HG03442 (cell line): ENCODE measurements around the gene EIF2B5.
A peak's percentile ranks its signal among the peaks of the same experiment; 100 is the strongest.

Experiments
- ATAC-seq: cut with Tn5 transposase; IDR thresholded peaks from one replicate; pipeline ENCODE4 v1.9.1; 2021; ENCODE audit warnings: mild to moderate bottlenecking, moderate library complexity; ENCODE audit not compliant: unreplicated experiment

Gene EIF2B5

DNA sequence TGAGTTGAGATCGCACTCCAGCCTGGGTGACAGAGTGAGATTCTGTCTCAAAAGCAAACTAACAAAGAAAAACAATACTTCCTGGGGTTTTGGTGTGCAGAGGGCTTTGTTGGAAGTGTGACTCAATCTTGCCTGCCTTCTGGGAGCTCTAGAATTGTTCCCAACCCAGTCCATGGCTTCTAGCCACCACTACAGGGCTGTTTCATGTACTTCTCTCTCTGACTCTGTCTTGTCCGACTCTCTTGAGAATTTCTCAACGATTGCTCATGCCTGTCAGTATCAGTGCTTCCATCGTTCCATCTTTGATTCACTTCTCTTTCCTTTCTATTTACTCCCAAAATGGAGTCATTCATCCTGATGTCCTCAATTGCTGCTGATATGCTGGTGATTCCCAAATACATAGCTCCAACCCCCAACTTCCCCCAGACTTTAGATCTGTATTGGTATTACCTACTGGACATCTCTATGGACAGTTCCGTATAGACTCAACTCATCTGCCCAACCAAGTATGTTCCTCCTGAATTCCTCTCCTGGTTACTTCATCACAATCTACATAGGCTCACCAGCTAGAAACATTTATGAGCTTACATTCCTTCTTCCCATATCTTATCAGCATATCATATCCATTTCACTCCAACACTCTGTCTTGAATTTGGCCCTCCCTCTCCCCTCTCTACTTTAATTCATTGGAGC is 37.7 kb downstream of the EIF2B5 start:
- no peak for ATAC-seq

DNA sequence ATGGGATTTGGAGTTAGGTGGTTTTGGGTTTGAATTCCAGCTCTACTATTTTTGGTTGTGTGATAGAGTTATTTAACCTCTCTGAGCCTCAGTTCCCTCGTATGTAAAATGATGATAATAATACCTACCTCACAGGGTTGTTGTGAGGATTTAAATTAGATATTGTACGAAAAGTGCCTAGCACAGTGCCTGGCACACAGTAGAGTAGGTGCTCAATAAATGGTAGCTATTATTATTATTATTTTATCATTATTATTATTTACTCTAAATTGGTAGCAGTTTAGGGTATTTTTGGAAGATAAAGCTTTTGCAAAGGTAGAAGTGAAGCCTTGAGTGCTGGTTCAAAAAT is 38.2 kb downstream of the EIF2B5 start:
- ATAC-seq, result no peak

DNA sequence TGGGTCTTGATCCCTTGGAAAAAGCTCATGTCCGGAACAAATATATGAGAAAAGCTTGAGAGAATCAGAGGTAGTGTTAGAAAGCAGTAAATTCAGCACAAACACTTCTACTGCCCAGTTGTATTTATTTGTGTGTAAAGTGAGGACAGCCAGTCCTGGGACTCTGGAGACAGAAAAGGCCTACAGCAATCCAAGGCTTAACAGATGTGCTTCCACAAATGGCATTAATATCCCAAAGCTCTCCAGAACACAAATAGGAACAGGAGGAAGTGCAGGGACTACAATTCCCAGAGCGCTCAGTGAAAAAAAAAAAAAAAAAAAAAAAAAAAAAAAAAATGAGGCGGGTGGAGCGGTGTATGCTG is 39.1 kb downstream of the EIF2B5 start:
- ATAC-seq, result peak; percentile 1

DNA sequence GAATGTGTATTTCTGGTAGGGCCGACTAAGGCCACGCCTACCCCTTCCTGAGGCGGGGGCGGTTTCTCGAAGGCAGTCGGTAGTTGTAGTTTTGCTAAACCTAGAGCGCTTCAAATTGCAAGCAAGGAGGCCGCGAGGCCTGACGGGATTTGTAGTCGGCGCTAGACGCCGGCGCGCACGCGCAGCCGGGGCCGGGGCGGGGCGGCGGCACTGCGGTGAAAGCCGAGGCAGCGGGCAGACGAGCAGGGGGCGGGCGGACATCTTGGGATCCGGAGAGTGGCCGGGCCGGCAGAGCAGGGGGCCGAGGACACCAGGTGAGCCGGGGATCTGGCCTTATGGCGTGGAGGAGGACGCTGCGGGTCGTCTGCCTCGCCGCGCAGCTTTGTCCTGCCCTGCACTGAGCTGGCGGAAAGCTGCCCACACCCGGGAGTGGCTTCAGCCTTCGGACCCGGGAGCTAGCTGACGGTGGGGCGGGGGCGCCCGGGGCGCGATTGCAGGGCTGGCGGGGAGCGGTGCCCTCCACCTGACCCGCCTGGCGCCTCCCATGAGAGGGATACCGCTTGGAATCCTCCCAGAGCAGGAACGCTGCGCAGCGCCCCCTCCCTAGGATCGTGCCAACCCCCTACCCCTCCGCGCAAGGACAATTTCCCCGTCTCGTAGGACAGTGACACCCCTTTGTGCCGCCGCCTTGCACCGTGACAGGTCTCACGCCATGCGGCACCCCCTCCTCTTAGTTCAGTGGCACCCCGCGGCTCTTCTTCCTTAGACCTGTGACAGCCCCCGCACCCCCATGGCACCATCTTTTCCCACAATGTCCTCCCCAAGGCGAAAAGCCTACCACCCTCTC is 39.7 kb downstream of the EIF2B5 start, which contains the start of gene AP2M1:
AP2M1 (plus strand) TSS at position 210 of the 847 bp plus-strand sequence. CDS start 2,139 bp downstream, outside the sequence.
- ATAC-seq, result peak; percentile 90

DNA sequence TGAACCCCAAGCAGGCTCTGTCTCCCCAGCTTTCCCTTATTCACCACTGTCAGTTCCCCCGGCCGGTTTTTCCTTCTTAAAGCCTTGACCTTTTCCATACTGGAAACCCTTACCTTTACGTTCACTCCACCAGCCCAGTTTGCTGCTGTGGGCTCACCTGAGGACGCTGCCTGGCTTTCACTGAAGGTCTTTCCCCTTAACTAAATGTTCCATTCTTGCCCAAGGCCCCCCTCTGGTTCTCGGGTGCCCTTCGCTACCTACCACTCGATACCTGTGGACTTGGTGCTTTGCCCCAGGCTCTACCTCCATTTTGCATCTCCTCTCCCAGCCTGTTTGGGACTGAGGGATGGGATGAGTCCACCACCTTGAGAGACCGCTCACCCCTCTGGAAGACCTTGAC is 40.3 kb downstream of the EIF2B5 start:
- ATAC-seq, result no peak

DNA sequence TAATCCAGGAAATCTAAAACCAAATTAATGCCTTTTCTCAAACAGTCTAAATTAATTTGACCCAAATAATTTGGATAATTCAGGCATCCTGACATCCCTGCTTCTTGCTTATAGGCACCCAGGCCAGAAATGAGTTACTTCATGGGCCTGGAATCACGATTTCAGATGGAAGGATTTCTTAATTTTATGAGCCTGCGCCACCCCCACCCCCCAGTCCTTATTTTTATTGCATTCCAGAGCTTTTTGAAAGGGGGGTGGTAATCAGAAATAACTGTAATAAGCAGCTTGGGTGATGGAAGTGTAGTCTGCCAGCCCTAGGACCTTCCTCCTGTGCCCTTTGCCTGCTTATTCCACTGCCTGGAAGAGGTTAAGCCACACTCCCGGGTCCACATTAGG is 40.8 kb downstream of the EIF2B5 start:
- no peak for ATAC-seq

DNA sequence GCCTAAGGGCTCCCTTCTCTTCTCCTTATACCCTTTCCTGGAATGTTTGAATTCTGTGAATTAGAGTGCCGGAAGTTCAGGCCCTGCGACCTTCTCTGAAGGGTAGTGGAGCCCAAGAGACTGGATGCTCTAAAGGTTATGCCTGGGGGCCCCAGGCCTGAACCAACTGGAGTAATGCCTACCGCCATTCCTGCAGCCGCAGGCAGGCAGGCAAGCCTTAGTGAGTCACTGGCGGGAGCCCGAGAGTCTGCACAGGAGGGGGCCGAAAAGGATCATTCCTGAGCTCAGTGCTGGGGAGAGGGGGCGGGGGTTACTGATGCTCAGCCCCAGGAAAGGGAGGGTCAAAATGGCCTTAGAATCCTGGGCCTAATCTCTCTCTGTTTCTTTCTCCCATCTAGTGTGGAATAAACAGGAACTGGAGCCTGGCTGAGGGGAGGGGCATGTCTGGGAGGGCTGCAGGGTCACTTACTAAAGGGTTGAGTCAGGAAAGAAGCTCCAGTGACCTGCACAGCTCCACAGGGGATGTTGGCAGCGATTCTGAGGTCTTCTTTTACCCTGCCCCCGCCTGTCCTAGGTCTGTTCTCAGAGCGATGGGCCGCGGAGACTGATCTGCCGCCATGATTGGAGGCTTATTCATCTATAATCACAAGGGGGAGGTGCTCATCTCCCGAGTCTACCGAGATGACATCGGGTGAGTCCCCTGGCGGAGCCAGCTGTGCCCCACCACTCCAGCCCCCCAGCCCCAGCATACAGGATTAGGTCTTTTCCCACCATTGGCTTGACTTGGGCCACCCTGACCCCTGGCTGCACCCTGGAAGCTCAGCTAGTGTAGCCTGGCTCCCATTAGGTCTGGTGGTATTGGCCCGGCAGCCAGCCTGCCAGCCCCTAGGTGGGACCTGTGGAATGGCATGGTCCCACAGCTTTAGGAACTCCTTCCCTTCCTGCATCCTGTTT is 41.5 kb downstream of the EIF2B5 start:
- ATAC-seq, result no peak

DNA sequence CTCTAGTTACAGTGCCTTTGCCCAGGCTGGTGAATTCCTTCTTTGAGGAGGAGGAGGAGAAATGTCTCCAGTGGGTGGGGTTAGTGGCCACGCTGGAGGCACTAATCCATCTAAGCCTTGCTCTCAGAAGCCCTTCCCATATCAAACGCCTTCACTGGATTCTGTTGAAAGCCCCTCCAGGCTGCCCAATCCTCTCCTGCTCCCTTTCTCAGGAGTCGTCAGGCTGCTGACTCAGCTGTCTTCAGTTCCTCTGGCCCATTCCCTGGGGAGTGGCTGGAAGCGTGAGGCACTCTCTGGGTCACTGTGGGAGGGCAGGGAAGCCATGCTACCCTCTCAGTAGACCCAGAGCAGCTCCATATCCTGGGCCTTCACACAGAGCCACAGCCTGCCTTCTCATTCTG is 42.2 kb downstream of the EIF2B5 start:
- ATAC-seq, result no peak

DNA sequence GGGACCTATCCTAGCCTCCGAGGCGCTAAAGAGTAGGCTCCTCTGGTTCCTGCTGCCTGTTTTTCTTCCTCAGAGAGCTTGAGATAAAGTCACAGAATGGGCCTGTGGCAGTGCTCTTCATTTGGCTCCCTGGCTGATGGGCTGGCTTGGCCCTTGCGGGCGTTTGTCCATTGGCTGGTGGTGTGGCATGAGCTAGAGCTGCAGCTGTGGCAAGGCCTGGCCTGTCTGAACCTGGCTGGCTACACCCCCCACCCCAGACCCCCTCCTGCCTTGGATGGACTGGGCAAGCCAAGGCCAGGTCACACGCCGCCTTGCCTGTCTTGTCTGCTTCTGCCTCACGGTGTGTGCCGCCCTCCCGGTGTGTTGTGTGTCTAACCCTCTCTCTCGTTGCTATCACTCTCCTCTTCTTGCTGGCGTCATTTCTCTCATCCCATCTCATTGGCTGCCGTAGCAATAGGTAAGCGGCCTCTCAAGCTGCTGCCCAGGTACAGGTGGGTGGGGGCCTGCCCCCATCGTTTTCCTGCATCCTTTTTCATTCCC is 42.7 kb downstream of the EIF2B5 start:
- ATAC-seq, result no peak

DNA sequence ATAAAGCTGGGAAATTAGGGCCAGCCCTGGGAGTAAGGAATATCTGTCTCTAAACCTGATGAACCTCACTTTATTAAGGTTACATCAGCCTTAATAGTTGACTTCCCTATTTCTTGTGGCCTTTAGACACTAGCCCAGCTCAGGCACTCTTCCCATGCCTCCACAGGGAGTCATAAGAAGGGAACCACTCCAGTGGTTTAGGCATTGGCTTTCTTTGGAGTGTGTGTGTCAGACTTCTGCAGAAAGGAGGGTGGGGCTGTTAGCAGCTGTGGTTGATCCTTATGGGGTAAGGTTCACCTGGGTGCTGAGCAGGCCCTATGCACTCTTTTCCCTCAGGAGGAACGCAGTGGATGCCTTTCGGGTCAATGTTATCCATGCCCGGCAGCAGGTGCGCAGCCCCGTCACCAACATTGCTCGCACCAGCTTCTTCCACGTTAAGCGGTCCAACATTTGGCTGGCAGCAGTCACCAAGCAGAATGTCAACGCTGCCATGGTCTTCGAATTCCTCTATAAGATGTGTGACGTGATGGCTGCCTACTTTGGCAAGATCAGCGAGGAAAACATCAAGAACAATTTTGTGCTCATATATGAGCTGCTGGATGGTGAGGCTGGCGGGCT is 43.5 kb downstream of the EIF2B5 start:
- no peak for ATAC-seq

DNA sequence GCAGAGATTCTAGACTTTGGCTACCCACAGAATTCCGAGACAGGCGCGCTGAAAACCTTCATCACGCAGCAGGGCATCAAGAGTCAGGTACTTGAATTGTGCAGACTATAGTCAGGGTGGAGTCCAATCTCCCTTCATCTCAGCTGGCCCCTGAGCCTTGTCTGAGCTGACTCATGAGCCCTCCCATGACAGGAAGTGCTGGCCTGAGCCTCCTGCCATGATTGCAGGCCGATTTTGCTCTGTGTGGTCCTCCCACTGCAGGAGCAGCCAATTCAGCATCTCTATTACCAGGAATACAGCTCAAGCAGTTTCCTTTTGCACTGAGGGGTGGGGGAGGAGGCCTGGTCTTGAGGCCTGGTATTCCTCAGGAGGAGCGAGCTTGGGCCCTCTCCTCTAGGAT is 45.0 kb downstream of the EIF2B5 start:
- no peak for ATAC-seq

DNA sequence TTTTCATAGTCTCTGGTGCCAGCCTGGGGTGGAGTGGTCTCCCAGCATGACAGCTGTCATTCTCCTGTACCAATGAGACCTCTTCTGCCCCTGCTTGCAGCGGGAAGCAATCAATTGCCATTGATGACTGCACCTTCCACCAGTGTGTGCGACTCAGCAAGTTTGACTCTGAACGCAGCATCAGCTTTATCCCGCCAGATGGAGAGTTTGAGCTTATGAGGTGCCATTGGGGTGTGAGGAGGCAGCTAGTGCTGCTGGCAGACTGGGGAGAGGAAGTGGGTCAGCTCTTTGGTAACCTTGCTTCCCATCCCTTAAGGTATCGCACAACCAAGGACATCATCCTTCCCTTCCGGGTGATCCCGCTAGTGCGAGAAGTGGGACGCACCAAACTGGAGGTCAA is 46.4 kb downstream of the EIF2B5 start:
- ATAC-seq, result no peak

DNA sequence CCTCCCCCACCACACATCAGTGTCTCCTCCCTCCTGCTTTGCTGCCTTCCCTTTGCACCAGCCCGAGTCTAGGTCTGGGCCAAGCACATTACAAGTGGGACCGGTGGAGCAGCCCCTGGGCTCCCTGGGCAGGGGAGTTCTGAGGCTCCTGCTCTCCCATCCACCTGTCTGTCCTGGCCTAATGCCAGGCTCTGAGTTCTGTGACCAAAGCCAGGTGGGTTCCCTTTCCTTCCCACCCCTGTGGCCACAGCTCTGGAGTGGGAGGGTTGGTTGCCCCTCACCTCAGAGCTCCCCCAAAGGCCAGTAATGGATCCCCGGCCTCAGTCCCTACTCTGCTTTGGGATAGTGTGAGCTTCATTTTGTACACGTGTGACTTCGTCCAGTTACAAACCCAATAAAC is 48.5 kb downstream of the EIF2B5 start:
- ATAC-seq, result no peak

DNA sequence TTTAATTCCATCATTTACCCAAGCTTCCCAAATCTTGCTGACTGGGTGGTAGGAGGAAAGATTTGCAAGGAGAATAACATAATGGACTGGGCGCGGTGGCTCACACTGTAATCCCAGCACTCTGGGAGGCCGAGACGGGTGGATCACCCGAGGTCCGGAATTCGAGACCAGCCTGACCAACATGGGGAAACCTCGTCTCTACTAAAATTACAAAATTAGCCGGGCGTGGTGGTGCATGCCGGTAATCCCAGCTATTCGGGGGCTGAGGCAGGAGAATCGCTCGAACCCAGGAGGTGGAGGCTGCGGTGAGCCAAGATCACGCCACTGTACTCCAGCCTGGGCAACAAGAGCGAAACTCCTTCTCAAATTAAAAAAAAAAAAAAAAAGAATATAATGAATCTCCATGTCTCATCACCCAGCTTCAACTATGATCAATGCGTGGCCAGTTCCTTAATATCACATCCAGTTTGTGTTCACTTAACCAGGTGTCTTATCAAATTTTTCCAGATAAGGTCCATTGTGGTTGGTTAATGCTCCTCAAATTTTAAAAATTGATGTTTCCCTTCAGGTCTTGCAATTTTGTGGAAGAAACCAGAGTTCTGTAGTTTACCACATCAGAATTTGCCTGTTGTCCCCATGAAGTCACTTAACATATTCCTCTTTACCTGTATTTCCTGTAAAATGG is 49.5 kb downstream of the EIF2B5 start:
- no peak for ATAC-seq

DNA sequence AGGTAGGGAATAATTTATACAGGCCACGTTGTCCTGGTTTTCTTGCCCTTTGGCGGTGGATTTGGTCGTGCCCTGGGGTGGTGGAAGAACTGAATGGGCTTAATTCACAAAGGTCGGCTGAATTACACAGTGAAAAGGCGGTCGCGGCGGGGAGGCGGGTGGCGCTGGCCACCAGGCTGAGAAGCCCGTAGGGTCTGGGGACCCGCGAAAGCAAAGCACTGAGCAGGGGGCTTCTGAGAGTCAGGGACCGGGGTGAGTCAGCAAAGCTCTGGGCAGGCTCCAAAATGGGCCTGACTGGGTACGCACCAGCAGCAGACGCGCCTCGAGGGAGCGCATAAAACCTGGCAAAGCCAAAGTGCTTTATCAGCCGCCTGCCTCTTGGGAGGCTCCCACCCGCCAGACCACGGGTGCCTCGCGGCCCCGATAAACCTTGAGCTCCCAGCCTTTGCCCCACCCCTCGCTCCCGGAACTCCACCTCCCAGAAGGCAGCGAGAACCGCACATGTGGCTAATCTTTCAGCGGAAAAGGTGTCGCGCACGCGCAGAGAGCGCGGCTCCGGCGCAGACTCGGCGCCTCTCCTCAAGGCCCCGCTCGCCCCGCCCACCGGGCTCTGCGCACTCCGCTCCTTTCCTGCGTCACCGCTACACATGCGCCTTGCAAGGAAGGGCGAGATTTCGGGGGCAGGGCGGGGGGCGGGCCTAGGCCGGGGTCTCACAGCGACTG is 50.5 kb downstream of the EIF2B5 start:
- ATAC-seq, result peak; percentile 93

DNA sequence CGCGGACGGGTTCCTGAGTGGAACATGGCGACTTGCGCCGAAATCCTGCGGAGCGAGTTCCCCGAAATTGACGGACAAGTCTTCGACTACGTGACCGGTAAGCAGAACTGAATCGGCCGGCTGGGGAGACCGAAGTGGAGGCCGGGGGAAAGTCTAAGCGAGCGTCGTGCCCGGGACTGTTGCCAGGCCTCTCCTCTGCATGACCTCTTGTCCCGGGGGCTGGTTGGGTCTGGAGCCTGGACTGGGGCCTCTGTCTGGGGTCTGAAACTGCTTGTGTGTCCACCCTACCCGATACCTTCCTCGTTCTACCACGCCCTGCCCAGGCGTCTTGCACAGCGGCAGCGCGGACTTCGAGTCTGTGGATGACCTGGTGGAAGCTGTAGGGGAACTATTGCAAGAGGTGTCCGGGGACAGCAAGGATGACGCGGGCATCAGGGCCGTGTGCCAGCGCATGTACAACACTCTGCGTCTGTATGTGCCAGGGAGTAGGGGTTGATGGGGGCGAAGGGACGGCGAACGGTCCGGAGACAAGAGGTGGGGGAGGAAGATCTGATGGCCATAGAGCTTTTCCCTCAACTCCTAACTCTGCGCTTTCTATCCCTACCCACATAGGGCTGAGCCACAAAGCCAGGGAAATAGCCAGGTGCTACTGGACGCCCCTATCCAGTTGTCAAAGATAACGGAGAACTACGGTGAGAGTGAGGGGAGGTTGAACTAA is 51.2 kb downstream of the EIF2B5 start, which contains the start of gene ABCF3:
ABCF3 (plus strand) TSS at position 16 of the 718 bp plus-strand sequence; CDS start at position 25, 9 bp downstream.
- ATAC-seq, result peak; percentile 22

DNA sequence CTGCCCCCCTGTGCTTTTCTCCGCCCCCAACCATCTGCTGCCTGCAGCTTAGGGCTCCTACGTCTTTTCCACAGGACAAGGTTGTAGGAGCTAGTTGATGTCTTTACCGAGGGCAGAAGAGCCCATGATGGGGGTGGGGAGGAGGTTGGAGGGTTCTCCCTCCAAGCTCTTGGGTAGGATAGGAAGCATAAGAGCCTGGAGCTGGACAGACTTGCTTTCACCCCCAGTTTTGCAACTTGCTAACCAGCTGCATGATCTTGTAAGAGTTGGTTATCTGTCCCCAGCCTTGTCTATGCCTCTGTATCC is 51.7 kb downstream of the EIF2B5 start:
- no peak for ATAC-seq

DNA sequence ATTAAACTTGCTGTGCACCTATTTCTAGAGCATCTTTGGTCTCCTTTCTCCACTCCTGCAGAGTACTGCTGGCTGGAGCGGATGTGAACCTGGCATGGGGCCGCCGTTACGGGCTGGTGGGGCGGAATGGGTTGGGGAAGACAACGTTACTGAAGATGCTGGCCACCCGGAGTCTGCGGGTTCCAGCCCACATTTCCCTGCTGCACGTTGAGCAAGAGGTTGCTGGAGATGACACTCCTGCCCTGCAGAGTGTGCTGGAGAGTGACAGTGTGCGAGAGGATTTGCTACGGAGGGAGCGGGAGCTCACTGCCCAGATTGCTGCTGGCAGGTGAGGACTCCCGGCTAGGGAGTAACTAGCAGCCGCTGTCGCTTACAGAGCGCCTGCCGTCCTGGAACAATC is 52.9 kb downstream of the EIF2B5 start:
- ATAC-seq, result no peak

DNA sequence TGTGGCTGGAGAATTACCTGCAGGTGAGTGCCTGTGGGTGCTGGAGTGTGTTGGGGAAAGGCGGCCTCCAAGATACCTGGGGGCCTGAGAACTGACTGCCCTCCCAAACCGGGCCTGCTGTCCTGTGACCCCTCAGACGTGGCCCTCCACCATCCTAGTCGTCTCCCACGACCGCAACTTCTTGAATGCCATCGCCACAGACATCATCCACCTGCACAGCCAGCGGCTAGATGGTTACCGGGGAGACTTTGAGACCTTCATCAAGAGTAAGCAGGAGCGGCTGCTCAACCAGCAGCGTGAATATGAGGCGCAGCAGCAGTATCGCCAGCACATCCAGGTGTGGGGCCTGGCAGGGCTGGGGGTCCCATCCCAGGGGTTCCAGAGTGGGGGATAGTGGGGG is 54.3 kb downstream of the EIF2B5 start:
- ATAC-seq, result no peak
